Prostate gland (tissue), 2 donors: Measurements from ENCODE around the gene RTKN. TPM values are rescaled to one million over a fixed set of nuclear protein-coding genes. Genes with fewer than 3 reads are reported as not detected.

Experiments used
- DNase-seq: peaks from one replicate; pipeline ENCODE4 v3.0.0-alpha.2; 2019; ENCODE audit warnings: low spot score
- H3K27ac ChIP-seq, 2 donors: fragments of 200-600 bp; sonication (generic); 2 replicates each; pipeline ENCODE4 v1.5.1; 2017 to 2019
- H3K27me3 ChIP-seq: fragments of 200-600 bp; sonication (generic); replicated peaks from 2 replicates; pipeline ENCODE4 v1.5.1; 2019; ENCODE audit not compliant: insufficient read depth
- H3K36me3 ChIP-seq, 2 donors: fragments of 200-600 bp; sonication (generic); 1 replicate in 1 of 2; 2 replicates in 1 of 2; pipeline versions ENCODE4 v1.5.1 to v1.8.1; 2017 to 2019
- H3K4me1 ChIP-seq: fragments of 200-600 bp; sonication (generic); replicated peaks from 2 replicates; pipeline ENCODE4 v1.5.1; 2019
- H3K4me3 ChIP-seq, 2 donors: fragments of 200-600 bp; sonication (generic); 2 replicates each; pipeline ENCODE4 v1.5.1; 2017 to 2019
- H3K9me3 ChIP-seq: fragments of 200-600 bp; sonication (generic); 2 replicates; pipeline ENCODE4 v1.5.1; 2017
- CTCF ChIP-seq, 4 experiments: fragments of 200-600 bp in 2 of 4; fragments of 450-650 bp in 2 of 4; sonication (generic) in 2 of 4; IDR thresholded peaks; 1 replicate in 3 of 4; 2 replicates in 1 of 4; pipeline ENCODE4 v1.5.1; 2016 to 2019; ENCODE audit warnings: antibody characterized with exemption in 4 of 4, mild to moderate bottlenecking in 2 of 4, moderate library complexity in 2 of 4
- POLR2A ChIP-seq: fragments of 450-650 bp; IDR thresholded peaks from one replicate; pipeline ENCODE4 v1.6.1; 2016; ENCODE audit warnings: antibody characterized with exemption, mild to moderate bottlenecking
- POLR2AphosphoS5 ChIP-seq: sonication (generic); formaldehyde crosslinking; IDR thresholded peaks from one replicate; pipeline ENCODE4 v1.6.1; 2017; ENCODE audit warnings: antibody characterized with exemption
- WGBS: methylation state at CpG from one replicate; pipeline ENCODE4 v1.1.5; 2018; 5-methylcytosine and 5-hydroxymethylcytosine counted together
- intact Hi-C: fragments of 100-400 bp; cut with DNase I; formaldehyde crosslinking; loops from one replicate; pipeline ENCODE4 v1.14.2; 2022
- total RNA-seq, 2 donors: library from RNA; depleted of rRNA; stranded (reverse); fragments of >200 nt; gene quantifications; one replicate each; pipeline ENCODE4 v1.1.0, GENCODE V29; 2016

Gene RTKN
- total RNA-seq, 2 donors from 2014 or later = 24.5 to 26.0 TPM

- no peaks in the 10 kb centered on the region for H3K9me3 ChIP-seq
- intact Hi-C loops = no loop called here
- peaks cover 11% of the 10 kb centered on the region for H3K4me1 ChIP-seq
- TF ChIP-seq POLR2A = no peak
- TF ChIP-seq POLR2AphosphoS5 = no peak
- no peak for TF ChIP-seq CTCF (IDR thresholded peaks at IDR 0.05)
- no peaks in the 10 kb centered on the region for H3K27me3 ChIP-seq
- DNase-seq = no peak
- no peaks in the 10 kb centered on the region for H3K36me3 ChIP-seq
- 74% methylated on average over 8 of the region's 8 CpGs for WGBS
- H3K4me3 ChIP-seq = no peak overlapping the region
- H3K27ac ChIP-seq = peak overlapping the region in 1 of 2 donors; percentile 12
Observed at GRCh38 chr2:74385396-74385795, 56.3 kb downstream of the RTKN start.

GRCh38 chr2:74384051-74384450, 57.7 kb downstream of the RTKN start:
- H3K36me3 ChIP-seq = no peaks in the 10 kb centered on the region
- WGBS = 77% methylated on average over 3 of the region's 3 CpGs
- peaks cover 17% of the 10 kb centered on the region for H3K4me1 ChIP-seq
- intact Hi-C loops = no loop called here
- no peaks in the 10 kb centered on the region for H3K27me3 ChIP-seq
- H3K27ac ChIP-seq = peak overlapping the region in 1 of 2 donors; percentile 43
- no peak overlapping the region for H3K4me3 ChIP-seq
- DNase-seq = no peak
- no peaks in the 10 kb centered on the region for H3K9me3 ChIP-seq
- TF ChIP-seq POLR2A = no peak
- no peak for TF ChIP-seq POLR2AphosphoS5
- TF ChIP-seq CTCF (IDR thresholded peaks at IDR 0.05) = no peak

- intact Hi-C loops = no loop called here
Observed at GRCh38 chr2:74383254-74383653, 58.5 kb downstream of the RTKN start.

GRCh38 chr2:74381751-74382150, 60.0 kb downstream of the RTKN start:
- no peaks in the 10 kb centered on the region for H3K36me3 ChIP-seq

More at GRCh38 chr2:74383254-74383653, 58.5 kb downstream of the RTKN start:
- 15% methylated on average over 1 of the region's 1 CpG for WGBS
- Histone ChIP-seq H3K36me3 (no peaks in the 10 kb centered on the region), H3K9me3 (no peaks in the 10 kb centered on the region), H3K27me3 (no peaks in the 10 kb centered on the region), H3K4me1 (peaks cover 17% of the 10 kb centered on the region), H3K4me3 (no peak overlapping the region), H3K27ac (peak overlapping the region; percentile 19 to 43)
- peak; percentile 94 for TF ChIP-seq POLR2AphosphoS5
- no peak for TF ChIP-seq POLR2A
- DNase-seq = peak; percentile 59

More at GRCh38 chr2:74381751-74382150, 60.0 kb downstream of the RTKN start:
- peaks cover 17% of the 10 kb centered on the region for H3K4me1 ChIP-seq
- H3K9me3 ChIP-seq = no peaks in the 10 kb centered on the region
- H3K27me3 ChIP-seq = no peaks in the 10 kb centered on the region
- intact Hi-C loops = no loop called here
- H3K27ac ChIP-seq = no peak overlapping the region
- DNase-seq = no peak
- 83% methylated on average over 3 of the region's 3 CpGs for WGBS
- H3K4me3 ChIP-seq = no peak overlapping the region
- TF ChIP-seq CTCF (IDR thresholded peaks at IDR 0.05) = no peak
- no peak for TF ChIP-seq POLR2AphosphoS5
- TF ChIP-seq POLR2A = no peak
